ENCODE data around the gene LONP2.

GRCh38 chr16:48223490-48223889, 20.6 kb upstream of the LONP2 start:
- no peak for TF ChIP-seq SETDB1 (CRISPR knock-in tag; IDR thresholded peaks at IDR 0.05; ENCODE audit: borderline replicate concordance)
- TF ChIP-seq ZNF367 (CRISPR knock-in tag; IDR thresholded peaks at IDR 0.05; ENCODE audit: borderline replicate concordance) = no peak
- TF ChIP-seq PPARG (CRISPR knock-in tag; conservative IDR thresholded peaks at IDR 0.05) = no peak
- TF ChIP-seq ARID3A (IDR thresholded peaks at IDR 0.05; ENCODE audit: low read depth, low read length) = no peak
